ENCODE data around the gene UBAC2. TPM values are rescaled to one million over a fixed set of nuclear protein-coding genes. Genes with fewer than 3 reads are reported as not detected.

Gene UBAC2
- total and polyA plus RNA-seq, 2 of the 8 experiments (the other 6 are each of a cell fraction or from before 2014, with no cell fraction given), result 75.9 to 76.9 TPM

DNA sequence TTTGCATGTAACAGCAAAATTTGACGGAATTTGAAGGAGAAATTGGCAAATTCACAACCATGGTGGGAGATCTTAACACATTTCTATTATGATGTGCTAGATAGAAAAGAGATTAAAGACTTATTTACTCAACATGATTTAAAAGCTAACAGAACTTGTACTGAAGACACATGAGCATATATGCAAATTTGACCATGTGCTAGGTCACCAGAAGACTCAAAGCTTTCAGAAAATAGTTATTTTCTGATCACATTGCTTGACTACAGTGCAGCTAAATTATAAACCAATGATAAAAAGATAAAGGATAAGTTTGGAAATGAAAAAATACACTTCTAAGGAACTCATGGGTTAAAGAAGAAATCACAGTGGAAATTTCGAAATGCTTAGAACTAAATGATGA lies 97.4 kb downstream of the UBAC2 start (continued):
- TF ChIP-seq, protein P1, sequence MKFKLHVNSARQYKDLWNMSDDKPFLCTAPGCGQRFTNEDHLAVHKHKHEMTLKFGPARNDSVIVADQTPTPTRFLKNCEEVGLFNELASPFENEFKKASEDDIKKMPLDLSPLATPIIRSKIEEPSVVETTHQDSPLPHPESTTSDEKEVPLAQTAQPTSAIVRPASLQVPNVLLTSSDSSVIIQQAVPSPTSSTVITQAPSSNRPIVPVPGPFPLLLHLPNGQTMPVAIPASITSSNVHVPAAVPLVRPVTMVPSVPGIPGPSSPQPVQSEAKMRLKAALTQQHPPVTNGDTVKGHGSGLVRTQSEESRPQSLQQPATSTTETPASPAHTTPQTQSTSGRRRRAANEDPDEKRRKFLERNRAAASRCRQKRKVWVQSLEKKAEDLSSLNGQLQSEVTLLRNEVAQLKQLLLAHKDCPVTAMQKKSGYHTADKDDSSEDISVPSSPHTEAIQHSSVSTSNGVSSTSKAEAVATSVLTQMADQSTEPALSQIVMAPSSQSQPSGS (IDR thresholded peaks at IDR 0.05; ENCODE audit: low read length), result no peak
- TF ChIP-seq TBP (IDR thresholded peaks at IDR 0.05; ENCODE audit: low read depth, low read length), result no peak
